Effector CD8-positive, alpha-beta T cell (primary cell): Measurements from ENCODE around the gene ARF1.

ENCODE experiments used
- DNase-seq: peaks from one replicate; lab custom pipeline; 2025; lab: John Stamatoyannopoulos, UW
- total RNA-seq, 4 experiments: gene quantifications; one replicate each; lab custom pipeline; 2026; lab: John Stamatoyannopoulos, UW

ARF1 gene
- total RNA-seq, result 240 to 284 (median 273) reads per million in 4 experiments

GRCh38 chr1:228082214-228082917 is at the start of gene ARF1:
TSS of gene ARF1 (plus strand) at chr1:228082708. CDS start at chr1:228097115, 14,407 bp downstream.
- peak; percentile 92 for DNase-seq

GRCh38 chr1:228033376-228033775 is 49.1 kb upstream of the ARF1 start:
- no peak for DNase-seq

- DNase-seq, result no peak
Measured at GRCh38 chr1:228034954-228035837, 47.3 kb upstream of the ARF1 start.

GRCh38 chr1:228035844-228036243 is 46.7 kb upstream of the ARF1 start:
- DNase-seq, result no peak

GRCh38 chr1:228036701-228037231 is 45.7 kb upstream of the ARF1 start:
- DNase-seq, result no peak

GRCh38 chr1:228037401-228038386 is 44.8 kb upstream of the ARF1 start:
- no peak for DNase-seq

GRCh38 chr1:228038387-228039005 is 44.0 kb upstream of the ARF1 start:
- DNase-seq, result no peak

- no peak for DNase-seq
Measured at GRCh38 chr1:228039006-228039903, 43.3 kb upstream of the ARF1 start.

- no peak for DNase-seq
Measured at GRCh38 chr1:228039986-228040385, 42.5 kb upstream of the ARF1 start.

GRCh38 chr1:228041316-228041715 is 41.2 kb upstream of the ARF1 start:
- DNase-seq, result no peak

GRCh38 chr1:228042508-228042907 is 40.0 kb upstream of the ARF1 start:
- DNase-seq, result no peak

GRCh38 chr1:228043281-228043848 is 39.1 kb upstream of the ARF1 start:
- no peak for DNase-seq

- DNase-seq, result no peak
Measured at GRCh38 chr1:228044961-228045360, 37.5 kb upstream of the ARF1 start.

GRCh38 chr1:228045405-228045804 is 37.1 kb upstream of the ARF1 start:
- DNase-seq, result no peak

GRCh38 chr1:228045871-228046270 is 36.6 kb upstream of the ARF1 start:
- DNase-seq, result no peak

GRCh38 chr1:228046421-228047182 is 35.9 kb upstream of the ARF1 start:
- no peak for DNase-seq

- DNase-seq, result no peak
Measured at GRCh38 chr1:228047183-228047466, 35.4 kb upstream of the ARF1 start.

GRCh38 chr1:228048120-228048519 is 34.4 kb upstream of the ARF1 start:
- no peak for DNase-seq

GRCh38 chr1:228048659-228049298 is 33.7 kb upstream of the ARF1 start:
- no peak for DNase-seq
